ENCODE results near the gene ZFR2. TPM values are rescaled to one million over a fixed set of nuclear protein-coding genes. Genes with fewer than 3 reads are reported as not detected.
A peak's percentile ranks its signal among the peaks of the same experiment; 100 is the strongest.
"Not testable (repeated sequence)": the region's sequence is repeated elsewhere in the genome, so short reads cannot be mapped to it uniquely, and the experiment has no call there.

The ZFR2 gene
- polyA plus RNA-seq, 3 donors = not detected

DNA sequence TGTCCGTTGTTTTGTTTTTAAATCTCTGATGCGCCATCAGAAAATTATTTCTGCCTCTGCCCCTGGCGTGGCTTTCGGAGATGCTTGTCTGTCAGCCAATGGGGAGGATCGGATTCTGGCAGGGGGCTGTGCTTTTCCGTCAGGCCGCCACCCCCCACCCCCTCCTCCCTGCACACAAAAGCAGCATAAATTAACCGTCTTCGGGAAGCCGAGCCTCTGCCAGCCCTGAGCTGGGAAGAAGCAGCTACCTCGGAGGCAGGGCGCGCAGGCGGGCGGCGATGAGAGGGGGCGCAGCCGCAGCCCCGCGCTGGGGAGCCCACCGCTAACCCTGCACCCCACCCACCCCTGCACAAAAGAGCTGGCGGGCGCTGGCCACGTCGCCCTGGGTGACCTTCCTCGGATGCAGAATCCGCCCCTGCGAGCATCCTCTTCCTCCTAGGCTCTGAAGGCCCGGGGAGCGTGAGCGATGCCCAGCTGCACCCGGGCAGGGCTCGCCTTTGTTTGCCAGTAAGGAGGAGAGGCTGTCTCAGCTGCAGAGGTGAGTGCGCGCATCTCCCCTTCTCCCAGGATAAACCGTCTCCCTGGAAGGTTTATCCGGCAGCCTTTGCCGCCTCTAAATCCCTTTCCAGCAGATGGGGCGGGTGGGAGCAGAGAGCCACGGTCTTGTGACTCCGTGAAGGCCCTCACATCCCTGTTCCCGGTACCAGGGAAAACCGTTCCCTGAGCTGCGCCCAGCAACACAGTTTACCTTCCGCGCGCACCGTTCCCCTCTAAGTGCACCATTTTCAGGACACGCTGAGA is 11.8 kb upstream of the ZFR2 start, which contains the start of gene ATCAY:
Gene ATCAY, plus strand, starts transcription at position 215 of the 801 bp plus-strand sequence. CDS start 5,083 bp downstream, outside the sequence.
- DNase-seq = no peak
- Histone ChIP-seq H3K9ac (ENCODE audit: insufficient read depth, low read length, poor library complexity, severe bottlenecking) (no peak within 1 kb of the TSS), H2AFZ (ENCODE audit: insufficient read depth, low read depth, low read length, poor library complexity, severe bottlenecking) (no peak within 1 kb of the TSS), H3K4me2 (replicated peaks; ENCODE audit: extremely low read depth, low read length, poor library complexity, severe bottlenecking) (no peak within 1 kb of the TSS), H4K20me1 (ENCODE audit: insufficient read depth, low read length) (no peaks in the 10 kb centered on the region), H3K79me2 (ENCODE audit: insufficient read depth, low read length) (no peaks in the 10 kb centered on the region), H3K4me3 (replicated peaks in 1 of 3; ENCODE audit: low read depth in 2 of 3, low read length in 3 of 3) (no peak within 1 kb of the TSS), H3K27me3 (ENCODE audit: control insufficient read depth in 2 of 2, insufficient read depth in 2 of 2, low read length in 2 of 2) (peaks cover 12 to 33% of the 10 kb centered on the region in 2 donors), H3K4me1 (ENCODE audit: control insufficient read depth in 1 of 2, insufficient read depth in 2 of 2, low read length in 2 of 2) (no peaks in the 10 kb centered on the region), H3K27ac (ENCODE audit: low read depth in 1 of 2, low read length in 2 of 2) (no peak within 1 kb of the TSS), H3K9me3 (replicated peaks in 1 of 2; ENCODE audit: control insufficient read depth in 1 of 2, insufficient read depth in 1 of 2, low read length in 2 of 2) (peaks cover 0 to 5% of the 10 kb centered on the region in 2 donors), H3K36me3 (replicated peaks in 1 of 2; ENCODE audit: control insufficient read depth in 1 of 2, insufficient read depth in 2 of 2, low read length in 2 of 2) (no peaks in the 10 kb centered on the region)
- Mint-ChIP-seq H3K27me3 (ENCODE audit: low read depth in 3 of 3) (peaks cover 35 to 50% (median 45%) of the 10 kb centered on the region in 3 donors), H3K4me3 (peak within 1 kb of the TSS in 1 of 2 donors; percentile 78), H3K27ac (peak within 1 kb of the TSS in 1 of 7 donors; percentile 60), H3K9me3 (peaks cover 0 to 5% (median 2%) of the 10 kb centered on the region in 7 donors), H3K36me3 (no peaks in the 10 kb centered on the region), H3K4me1 (peaks cover 5% of the 10 kb centered on the region)
- TF ChIP-seq, protein P1, sequence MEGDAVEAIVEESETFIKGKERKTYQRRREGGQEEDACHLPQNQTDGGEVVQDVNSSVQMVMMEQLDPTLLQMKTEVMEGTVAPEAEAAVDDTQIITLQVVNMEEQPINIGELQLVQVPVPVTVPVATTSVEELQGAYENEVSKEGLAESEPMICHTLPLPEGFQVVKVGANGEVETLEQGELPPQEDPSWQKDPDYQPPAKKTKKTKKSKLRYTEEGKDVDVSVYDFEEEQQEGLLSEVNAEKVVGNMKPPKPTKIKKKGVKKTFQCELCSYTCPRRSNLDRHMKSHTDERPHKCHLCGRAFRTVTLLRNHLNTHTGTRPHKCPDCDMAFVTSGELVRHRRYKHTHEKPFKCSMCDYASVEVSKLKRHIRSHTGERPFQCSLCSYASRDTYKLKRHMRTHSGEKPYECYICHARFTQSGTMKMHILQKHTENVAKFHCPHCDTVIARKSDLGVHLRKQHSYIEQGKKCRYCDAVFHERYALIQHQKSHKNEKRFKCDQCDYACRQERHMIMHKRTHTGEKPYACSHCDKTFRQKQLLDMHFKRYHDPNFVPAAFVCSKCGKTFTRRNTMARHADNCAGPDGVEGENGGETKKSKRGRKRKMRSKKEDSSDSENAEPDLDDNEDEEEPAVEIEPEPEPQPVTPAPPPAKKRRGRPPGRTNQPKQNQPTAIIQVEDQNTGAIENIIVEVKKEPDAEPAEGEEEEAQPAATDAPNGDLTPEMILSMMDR (IDR thresholded peaks at IDR 0.05) = no peak
- intact Hi-C loops (cut with micrococcal nuclease) = no loop called here
- WGBS (ENCODE audit: insufficient coverage) = 6% methylated on average over 43 of the region's 49 CpGs

DNA sequence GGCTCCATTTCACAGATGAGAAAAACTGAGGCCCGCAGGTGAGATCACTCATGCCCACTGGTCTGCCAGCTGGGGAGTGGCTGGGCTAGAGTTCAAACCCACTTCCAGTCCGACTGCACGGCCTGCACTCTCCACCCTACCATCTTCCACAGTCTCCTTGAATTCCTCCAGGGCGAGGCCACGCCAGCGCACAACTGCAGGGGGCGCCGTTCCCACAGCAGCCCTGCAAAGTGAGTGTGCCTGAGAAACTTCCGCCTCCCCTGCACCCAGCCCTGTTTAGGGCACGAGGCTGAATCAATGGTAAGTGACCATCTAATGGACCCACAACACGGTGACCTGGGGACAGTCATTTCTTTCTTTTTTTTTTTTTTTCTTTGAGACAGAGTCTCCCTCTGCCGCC is 10.8 kb upstream of the ZFR2 start:
- Histone ChIP-seq H3K79me2 (ENCODE audit: insufficient read depth, low read length) (no peaks in the 10 kb centered on the region), H3K4me3 (replicated peaks in 1 of 3; ENCODE audit: low read depth in 2 of 3, low read length in 3 of 3) (no peak overlapping the region), H3K27ac (ENCODE audit: low read depth in 1 of 2, low read length in 2 of 2) (no peak overlapping the region), H3K9ac (ENCODE audit: insufficient read depth, low read length, poor library complexity, severe bottlenecking) (no peak overlapping the region), H3K36me3 (replicated peaks in 1 of 2; ENCODE audit: control insufficient read depth in 1 of 2, insufficient read depth in 2 of 2, low read length in 2 of 2) (no peaks in the 10 kb centered on the region), H3K4me1 (ENCODE audit: control insufficient read depth in 1 of 2, insufficient read depth in 2 of 2, low read length in 2 of 2) (no peaks in the 10 kb centered on the region), H3K27me3 (ENCODE audit: control insufficient read depth in 2 of 2, insufficient read depth in 2 of 2, low read length in 2 of 2) (peaks cover 12 to 33% of the 10 kb centered on the region in 2 donors), H2AFZ (ENCODE audit: insufficient read depth, low read depth, low read length, poor library complexity, severe bottlenecking) (no peak overlapping the region), H3K9me3 (replicated peaks in 1 of 2; ENCODE audit: control insufficient read depth in 1 of 2, insufficient read depth in 1 of 2, low read length in 2 of 2) (peaks cover 0 to 5% of the 10 kb centered on the region in 2 donors), H3K4me2 (replicated peaks; ENCODE audit: extremely low read depth, low read length, poor library complexity, severe bottlenecking) (no peak overlapping the region), H4K20me1 (ENCODE audit: insufficient read depth, low read length) (no peaks in the 10 kb centered on the region)
- Mint-ChIP-seq H3K9me3 (peaks cover 0 to 5% (median 2%) of the 10 kb centered on the region in 7 donors), H3K4me3 (peak overlapping the region in 1 of 2 donors; percentile 78), H3K27ac (no peak overlapping the region), H3K4me1 (peaks cover 5% of the 10 kb centered on the region), H3K36me3 (no peaks in the 10 kb centered on the region), H3K27me3 (ENCODE audit: low read depth in 3 of 3) (peaks cover 35 to 52% (median 44%) of the 10 kb centered on the region in 3 donors)
- DNase-seq = no peak
- 72% methylated on average over 12 of the region's 12 CpGs for WGBS (ENCODE audit: insufficient coverage)
- TF ChIP-seq, protein P1 (IDR thresholded peaks at IDR 0.05) = no peak
- intact Hi-C loops (cut with micrococcal nuclease) = no loop called here

DNA sequence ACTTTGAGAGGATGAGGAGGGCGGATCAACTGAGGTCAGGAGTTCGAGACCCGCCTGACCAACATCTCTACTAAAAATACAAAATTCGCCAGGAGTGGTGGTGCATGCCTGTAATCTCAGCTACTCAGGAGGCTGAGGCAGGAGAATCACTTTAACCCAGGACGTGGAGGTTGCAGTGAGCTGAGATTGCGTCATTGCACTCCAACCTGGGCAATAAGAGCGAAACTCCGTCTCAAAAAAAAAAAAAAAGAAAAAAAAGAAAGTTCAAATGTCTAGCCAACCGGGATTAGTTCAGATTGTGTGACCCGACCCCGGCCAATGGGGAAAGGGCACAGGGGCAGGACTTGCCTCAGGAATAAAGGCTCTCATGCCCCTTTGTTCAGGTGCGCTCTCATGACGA is 5.9 kb upstream of the ZFR2 start:
- H3K4me1 ChIP-seq (ENCODE audit: control insufficient read depth in 1 of 2, insufficient read depth in 2 of 2, low read length in 2 of 2); H2AFZ ChIP-seq (ENCODE audit: insufficient read depth, low read depth, low read length, poor library complexity, severe bottlenecking); intact Hi-C loops (cut with micrococcal nuclease); H3K4me3 Mint-ChIP-seq; H3K79me2 ChIP-seq (ENCODE audit: insufficient read depth, low read length); H3K27ac ChIP-seq (ENCODE audit: low read depth in 1 of 2, low read length in 2 of 2); H3K9me3 ChIP-seq (replicated peaks in 1 of 2; ENCODE audit: control insufficient read depth in 1 of 2, insufficient read depth in 1 of 2, low read length in 2 of 2); H3K36me3 ChIP-seq (replicated peaks in 1 of 2; ENCODE audit: control insufficient read depth in 1 of 2, insufficient read depth in 2 of 2, low read length in 2 of 2); H3K27ac Mint-ChIP-seq; H4K20me1 ChIP-seq (ENCODE audit: insufficient read depth, low read length); H3K9ac ChIP-seq (ENCODE audit: insufficient read depth, low read length, poor library complexity, severe bottlenecking); H3K9me3 Mint-ChIP-seq; H3K36me3 Mint-ChIP-seq; DNase-seq; H3K4me1 Mint-ChIP-seq; H3K27me3 ChIP-seq (ENCODE audit: control insufficient read depth in 2 of 2, insufficient read depth in 2 of 2, low read length in 2 of 2); H3K4me3 ChIP-seq (replicated peaks in 1 of 3; ENCODE audit: low read depth in 2 of 3, low read length in 3 of 3); H3K4me2 ChIP-seq (replicated peaks; ENCODE audit: extremely low read depth, low read length, poor library complexity, severe bottlenecking): not testable (repeated sequence)
- WGBS (ENCODE audit: insufficient coverage) = 93% methylated on average over 5 of the region's 13 CpGs
- H3K27me3 Mint-ChIP-seq (ENCODE audit: low read depth in 3 of 3) = peaks cover 25 to 40% (median 29%) of the 10 kb centered on the region in 3 donors
